K562 (cell line): ENCODE measurements around the gene CEP89. TPM values are rescaled to one million over a fixed set of nuclear protein-coding genes. Genes with fewer than 3 reads are reported as not detected.

ENCODE experiments used
- CBX2 ChIP-seq: fragments of 200-600 bp; sonication (generic); IDR thresholded peaks from one replicate; pipeline ENCODE4 v1.6.1; 2012; ENCODE audit warnings: mild to moderate bottlenecking, low read length, inconsistent platforms; ENCODE audit not compliant: insufficient read depth, poor library complexity, severe bottlenecking
- FIP1L1 ChIP-seq: fragments of 200-400 bp; formaldehyde crosslinking; IDR thresholded peaks from 2 replicates; pipeline ENCODE4 v1.6.1; 2018; ENCODE audit warnings: mild to moderate bottlenecking, low read depth, low read length; ENCODE audit not compliant: poor library complexity, severe bottlenecking
- HDAC1 ChIP-seq, 2 experiments: fragments of 450-650 bp; IDR thresholded peaks; 2 replicates each; pipeline ENCODE4 v1.6.1; 2016 to 2017; ENCODE audit warnings: inconsistent platforms in 1 of 2, mild to moderate bottlenecking in 1 of 2, moderate library complexity in 1 of 2
- MYNN ChIP-seq, 2 experiments: sonication (generic); formaldehyde crosslinking in 1 of 2; IDR thresholded peaks; 2 replicates each; pipeline versions ENCODE4 v1.5.0 to v1.6.1; 2016 to 2020; ENCODE audit warnings: antibody characterized with exemption in 1 of 2, missing genetic modification reagents in 1 of 2
- NFIC ChIP-seq: fragments of 450-650 bp; IDR thresholded peaks from 2 replicates; pipeline ENCODE4 v1.6.1; 2017; ENCODE audit warnings: mild to moderate bottlenecking, inconsistent platforms
- SIN3A ChIP-seq, 2 experiments: fragments of 150-350 bp in 1 of 2; IDR thresholded peaks; 2 replicates each; pipeline ENCODE4 v1.6.1; 2011 to 2016; ENCODE audit warnings: borderline replicate concordance in 2 of 2, low read depth in 2 of 2, low read length in 2 of 2, mild to moderate bottlenecking in 2 of 2, moderate library complexity in 2 of 2; ENCODE audit not compliant: control insufficient read depth in 1 of 2
- SPI1 ChIP-seq: IDR thresholded peaks from 2 replicates; pipeline ENCODE4 v1.6.1; 2011; ENCODE audit warnings: low read depth, low read length, control low read depth, borderline replicate concordance
- SREBF1 ChIP-seq: fragments of 150-350 bp; IDR thresholded peaks from 2 replicates; pipeline ENCODE4 v1.6.1; 2014; ENCODE audit warnings: antibody characterized with exemption, low read depth, low read length, borderline replicate concordance
- TRIM28 ChIP-seq: fragments of 450-650 bp; IDR thresholded peaks from 2 replicates; pipeline ENCODE4 v1.6.1; 2017
- TSC22D4 ChIP-seq: fragments of 450-650 bp; IDR thresholded peaks from 2 replicates; pipeline ENCODE4 v1.6.1; 2016; ENCODE audit warnings: missing genetic modification characterization, missing biosample characterization, control low read depth
- XRCC3 ChIP-seq: fragments of 450-650 bp; IDR thresholded peaks from 2 replicates; pipeline ENCODE4 v1.6.1; 2017; ENCODE audit warnings: mild to moderate bottlenecking, moderate library complexity
- ZNF184 ChIP-seq: sonication (generic); formaldehyde crosslinking; IDR thresholded peaks from 2 replicates; pipeline ENCODE4 v1.5.0; 2020; ENCODE audit warnings: missing genetic modification reagents
- ZNF551 ChIP-seq: fragments of 250-450 bp; sonication (Bioruptor Pico); IDR thresholded peaks from 2 replicates; pipeline ENCODE4 v1.5.0; 2021; ENCODE audit warnings: mild to moderate bottlenecking, moderate library complexity
- ZNF561 ChIP-seq: fragments of 450-650 bp; formaldehyde crosslinking; conservative IDR thresholded peaks from 2 replicates; pipeline ENCODE4 v1.4.0; 2020; ENCODE audit warnings: mild to moderate bottlenecking, moderate library complexity
- ZNF586 ChIP-seq: fragments of 450-650 bp; formaldehyde crosslinking; conservative IDR thresholded peaks from 2 replicates; pipeline ENCODE4 v1.4.0; 2020; ENCODE audit warnings: mild to moderate bottlenecking, moderate library complexity
- ZNF589 ChIP-seq: fragments of 200-800 bp; sonication (Bioruptor generic); IDR thresholded peaks from 2 replicates; pipeline ENCODE4 v1.6.1; 2016; ENCODE audit warnings: low read depth, missing genetic modification characterization, missing compliant biosample characterization
- ZNF668 ChIP-seq: fragments of 250-450 bp; sonication (Bioruptor Pico); IDR thresholded peaks from 2 replicates; pipeline ENCODE4 v1.8.0; 2022; ENCODE audit warnings: mild to moderate bottlenecking, inconsistent platforms
- ZNF780A ChIP-seq: fragments of 250-450 bp; sonication (Bioruptor Pico); IDR thresholded peaks from 2 replicates; pipeline ENCODE4 v1.5.0; 2021; ENCODE audit warnings: mild to moderate bottlenecking
- polyA plus RNA-seq, 8 experiments: library from polyadenylated mRNA; depleted of rRNA in 4 of 8; stranded (reverse) in 5 of 8; unstranded in 3 of 8; fragments of >200 nt; fragmentation: Nextera tagmentation in 2 of 8; fragmentation: Illumina TruSeq in 1 of 8; extraction: Ambion mirVana in 2 of 8; extraction: Trizol in 1 of 8; gene quantifications; 2 replicates each; pipeline versions ENCODE4 v1.2.1 to v1.2.3, GENCODE V29; 2011 to 2014; ENCODE audit warnings: inconsistent platforms in 1 of 8, missing spikeins in 1 of 8
- total RNA-seq, 7 experiments: library from RNA; depleted of rRNA in 6 of 7; stranded (reverse); fragments of >200 nt in 6 of 7; fragmentation: Illumina TruSeq in 2 of 7; extraction: Trizol in 2 of 7; gene quantifications; 2 replicates each; pipeline versions ENCODE4 v1.2.1 to v1.2.3, GENCODE V29; 2011 to 2021; ENCODE audit warnings: low replicate concordance in 1 of 7
- TF ChIP-seq, protein P1 (sequence below): fragments of 450-650 bp; IDR thresholded peaks from 2 replicates; pipeline ENCODE4 v1.6.1; 2016; ENCODE audit warnings: missing biosample characterization, missing genetic modification characterization
- TF ChIP-seq, protein P2 (sequence below): fragments of 250-450 bp; sonication (Bioruptor Pico); IDR thresholded peaks from 2 replicates; pipeline ENCODE4 v1.5.0; 2021
- TF ChIP-seq, protein P3 (sequence below): fragments of 200-400 bp; formaldehyde crosslinking; IDR thresholded peaks from 2 replicates; pipeline ENCODE4 v1.6.1; 2017; ENCODE audit warnings: mild to moderate bottlenecking, low read depth, low read length, moderate library complexity
- TF ChIP-seq, protein P4 (sequence below), 3 experiments: IDR thresholded peaks in 2 of 3; conservative IDR thresholded peaks in 1 of 3; 2 replicates each; pipeline ENCODE4 v1.5.1; 2011 to 2012; ENCODE audit warnings: low read length in 3 of 3, mild to moderate bottlenecking in 3 of 3, control low read depth in 2 of 3, improper control_type of control experiment in 1 of 3, inconsistent platforms in 1 of 3, low read depth in 1 of 3, mixed read lengths in 1 of 3, moderate library complexity in 1 of 3; ENCODE audit not compliant: insufficient read depth in 2 of 3
- TF ChIP-seq, protein P5 (sequence below): fragments of 250-450 bp; sonication (Bioruptor Pico); IDR thresholded peaks from 2 replicates; pipeline ENCODE4 v1.5.0; 2020; ENCODE audit warnings: mild to moderate bottlenecking

The CEP89 gene
- total and polyA plus RNA-seq, 9 of the 15 experiments (the other 6 are each of a cell fraction or from before 2014, with no cell fraction given) = 5.5 to 15.0 (median 7.2) TPM

DNA sequence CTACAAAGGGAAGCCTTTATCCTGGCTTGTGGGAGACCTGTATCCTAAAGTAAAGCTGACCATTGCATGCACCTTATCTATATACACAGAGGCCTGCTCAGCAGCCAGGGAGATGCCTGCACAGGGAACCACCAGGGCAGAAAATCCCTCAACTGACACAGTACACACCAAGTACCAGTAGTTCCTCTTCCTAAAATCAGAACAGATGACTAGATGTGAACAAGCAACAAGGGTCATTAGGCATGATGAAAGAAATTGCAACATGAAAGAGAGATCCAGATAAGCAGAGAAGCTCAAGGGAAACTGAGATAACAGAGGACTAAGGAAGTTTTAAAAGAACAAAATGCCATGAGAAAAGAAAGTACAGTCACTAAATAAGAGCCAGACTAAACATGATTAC, 62.5 kb downstream of the CEP89 start (continued):
- no peak for TF ChIP-seq ZNF551 (CRISPR knock-in tag)
- TF ChIP-seq, protein P1, sequence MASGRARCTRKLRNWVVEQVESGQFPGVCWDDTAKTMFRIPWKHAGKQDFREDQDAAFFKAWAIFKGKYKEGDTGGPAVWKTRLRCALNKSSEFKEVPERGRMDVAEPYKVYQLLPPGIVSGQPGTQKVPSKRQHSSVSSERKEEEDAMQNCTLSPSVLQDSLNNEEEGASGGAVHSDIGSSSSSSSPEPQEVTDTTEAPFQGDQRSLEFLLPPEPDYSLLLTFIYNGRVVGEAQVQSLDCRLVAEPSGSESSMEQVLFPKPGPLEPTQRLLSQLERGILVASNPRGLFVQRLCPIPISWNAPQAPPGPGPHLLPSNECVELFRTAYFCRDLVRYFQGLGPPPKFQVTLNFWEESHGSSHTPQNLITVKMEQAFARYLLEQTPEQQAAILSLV (tag) = no peak
- TF ChIP-seq SPI1 = no peak
- TF ChIP-seq ZNF780A (CRISPR knock-in tag) = no peak
- TF ChIP-seq, protein P2, sequence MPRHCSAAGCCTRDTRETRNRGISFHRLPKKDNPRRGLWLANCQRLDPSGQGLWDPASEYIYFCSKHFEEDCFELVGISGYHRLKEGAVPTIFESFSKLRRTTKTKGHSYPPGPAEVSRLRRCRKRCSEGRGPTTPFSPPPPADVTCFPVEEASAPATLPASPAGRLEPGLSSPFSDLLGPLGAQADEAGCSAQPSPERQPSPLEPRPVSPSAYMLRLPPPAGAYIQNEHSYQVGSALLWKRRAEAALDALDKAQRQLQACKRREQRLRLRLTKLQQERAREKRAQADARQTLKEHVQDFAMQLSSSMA (CRISPR knock-in tag) = no peak
- TF ChIP-seq NFIC = no peak
- no peak for TF ChIP-seq TSC22D4 (tag)
- no peak for TF ChIP-seq ZNF668 (CRISPR knock-in tag)
- TF ChIP-seq ZNF184 = no peak
- no peak for TF ChIP-seq XRCC3
- TF ChIP-seq, protein P3, sequence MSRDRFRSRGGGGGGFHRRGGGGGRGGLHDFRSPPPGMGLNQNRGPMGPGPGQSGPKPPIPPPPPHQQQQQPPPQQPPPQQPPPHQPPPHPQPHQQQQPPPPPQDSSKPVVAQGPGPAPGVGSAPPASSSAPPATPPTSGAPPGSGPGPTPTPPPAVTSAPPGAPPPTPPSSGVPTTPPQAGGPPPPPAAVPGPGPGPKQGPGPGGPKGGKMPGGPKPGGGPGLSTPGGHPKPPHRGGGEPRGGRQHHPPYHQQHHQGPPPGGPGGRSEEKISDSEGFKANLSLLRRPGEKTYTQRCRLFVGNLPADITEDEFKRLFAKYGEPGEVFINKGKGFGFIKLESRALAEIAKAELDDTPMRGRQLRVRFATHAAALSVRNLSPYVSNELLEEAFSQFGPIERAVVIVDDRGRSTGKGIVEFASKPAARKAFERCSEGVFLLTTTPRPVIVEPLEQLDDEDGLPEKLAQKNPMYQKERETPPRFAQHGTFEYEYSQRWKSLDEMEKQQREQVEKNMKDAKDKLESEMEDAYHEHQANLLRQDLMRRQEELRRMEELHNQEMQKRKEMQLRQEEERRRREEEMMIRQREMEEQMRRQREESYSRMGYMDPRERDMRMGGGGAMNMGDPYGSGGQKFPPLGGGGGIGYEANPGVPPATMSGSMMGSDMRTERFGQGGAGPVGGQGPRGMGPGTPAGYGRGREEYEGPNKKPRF = no peak
- TF ChIP-seq FIP1L1 = no peak
- no peak for TF ChIP-seq SREBF1
- no peak for TF ChIP-seq CBX2
- no peak for TF ChIP-seq ZNF561 (CRISPR knock-in tag)
- no peak for TF ChIP-seq ZNF586 (CRISPR knock-in tag)
- TF ChIP-seq, protein P4, sequence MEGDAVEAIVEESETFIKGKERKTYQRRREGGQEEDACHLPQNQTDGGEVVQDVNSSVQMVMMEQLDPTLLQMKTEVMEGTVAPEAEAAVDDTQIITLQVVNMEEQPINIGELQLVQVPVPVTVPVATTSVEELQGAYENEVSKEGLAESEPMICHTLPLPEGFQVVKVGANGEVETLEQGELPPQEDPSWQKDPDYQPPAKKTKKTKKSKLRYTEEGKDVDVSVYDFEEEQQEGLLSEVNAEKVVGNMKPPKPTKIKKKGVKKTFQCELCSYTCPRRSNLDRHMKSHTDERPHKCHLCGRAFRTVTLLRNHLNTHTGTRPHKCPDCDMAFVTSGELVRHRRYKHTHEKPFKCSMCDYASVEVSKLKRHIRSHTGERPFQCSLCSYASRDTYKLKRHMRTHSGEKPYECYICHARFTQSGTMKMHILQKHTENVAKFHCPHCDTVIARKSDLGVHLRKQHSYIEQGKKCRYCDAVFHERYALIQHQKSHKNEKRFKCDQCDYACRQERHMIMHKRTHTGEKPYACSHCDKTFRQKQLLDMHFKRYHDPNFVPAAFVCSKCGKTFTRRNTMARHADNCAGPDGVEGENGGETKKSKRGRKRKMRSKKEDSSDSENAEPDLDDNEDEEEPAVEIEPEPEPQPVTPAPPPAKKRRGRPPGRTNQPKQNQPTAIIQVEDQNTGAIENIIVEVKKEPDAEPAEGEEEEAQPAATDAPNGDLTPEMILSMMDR (IDR thresholded peaks at IDR 0.05 in 2 of 3, conservative IDR thresholded peaks at IDR 0.05 in 1 of 3; ENCODE audit: insufficient read depth in 2 of 3, low read depth in 1 of 3, low read length in 3 of 3) = no peak
- TF ChIP-seq, protein P5, sequence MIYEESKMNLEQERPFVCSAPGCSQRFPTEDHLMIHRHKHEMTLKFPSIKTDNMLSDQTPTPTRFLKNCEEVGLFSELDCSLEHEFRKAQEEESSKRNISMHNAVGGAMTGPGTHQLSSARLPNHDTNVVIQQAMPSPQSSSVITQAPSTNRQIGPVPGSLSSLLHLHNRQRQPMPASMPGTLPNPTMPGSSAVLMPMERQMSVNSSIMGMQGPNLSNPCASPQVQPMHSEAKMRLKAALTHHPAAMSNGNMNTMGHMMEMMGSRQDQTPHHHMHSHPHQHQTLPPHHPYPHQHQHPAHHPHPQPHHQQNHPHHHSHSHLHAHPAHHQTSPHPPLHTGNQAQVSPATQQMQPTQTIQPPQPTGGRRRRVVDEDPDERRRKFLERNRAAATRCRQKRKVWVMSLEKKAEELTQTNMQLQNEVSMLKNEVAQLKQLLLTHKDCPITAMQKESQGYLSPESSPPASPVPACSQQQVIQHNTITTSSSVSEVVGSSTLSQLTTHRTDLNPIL (CRISPR knock-in tag) = no peak
- no peak for TF ChIP-seq SIN3A (IDR thresholded peaks at IDR 0.05; ENCODE audit: borderline replicate concordance in 2 of 2, control insufficient read depth in 1 of 2, low read depth in 2 of 2, low read length in 2 of 2)
- TF ChIP-seq HDAC1 (IDR thresholded peaks at IDR 0.05) = peak in 1 of 2 experiments; percentile 41; a peak in 1 of 4 replicates
- no peak for TF ChIP-seq TRIM28
- TF ChIP-seq ZNF589 = 0 out of 2 replicates have a peak, but pooled peaks have one; percentile 43
- no peak for TF ChIP-seq MYNN (IDR thresholded peaks at IDR 0.05)
- no peak for TF ChIP-seq MYNN (CRISPR knock-in tag; IDR thresholded peaks at IDR 0.05)
